SK-N-SH treated with all-trans-retinoic acid at 6 μM for 48 hours (cell line): ENCODE measurements around the gene UBXN11.

Source experiments
- ARNTL ChIP-seq: fragments of 450-650 bp; formaldehyde crosslinking; IDR thresholded peaks from 2 replicates; pipeline ENCODE4 v1.5.0; 2020; ENCODE audit warnings: low read depth, mild to moderate bottlenecking, moderate library complexity, borderline replicate concordance
- CREB5 ChIP-seq: fragments of 250-450 bp; sonication (Bioruptor Pico); IDR thresholded peaks from 2 replicates; pipeline ENCODE4 v1.5.1; 2020; ENCODE audit warnings: low read depth, mild to moderate bottlenecking, moderate library complexity
- PATZ1 ChIP-seq: fragments of 250-450 bp; sonication (Bioruptor Pico); IDR thresholded peaks from 2 replicates; pipeline ENCODE4 v1.8.0; 2020; ENCODE audit warnings: mild to moderate bottlenecking, moderate library complexity, borderline replicate concordance
- PPARA ChIP-seq: fragments of 250-450 bp; sonication (Bioruptor Pico); IDR thresholded peaks from 2 replicates; pipeline ENCODE4 v1.5.0; 2020; ENCODE audit warnings: mild to moderate bottlenecking, borderline replicate concordance
- TCF4 ChIP-seq: fragments of 250-450 bp; sonication (Bioruptor Pico); IDR thresholded peaks from 2 replicates; pipeline ENCODE4 v1.8.0; 2021; ENCODE audit warnings: mild to moderate bottlenecking, moderate library complexity, borderline replicate concordance
- ZFP3 ChIP-seq: fragments of 250-450 bp; sonication (Bioruptor Pico); IDR thresholded peaks from 2 replicates; pipeline ENCODE4 v1.5.0; 2020; ENCODE audit warnings: mild to moderate bottlenecking, moderate library complexity
- ZFP30 ChIP-seq: fragments of 450-650 bp; formaldehyde crosslinking; IDR thresholded peaks from 2 replicates; pipeline ENCODE4 v1.5.0; 2022; ENCODE audit warnings: mild to moderate bottlenecking, moderate library complexity

- no peak for TF ChIP-seq PPARA
- TF ChIP-seq TCF4 (CRISPR knock-in tag), result no peak
- no peak for TF ChIP-seq ZFP3 (CRISPR knock-in tag)
- TF ChIP-seq CREB5, result no peak
- TF ChIP-seq ZFP30 (CRISPR knock-in tag), result no peak
- TF ChIP-seq ARNTL (CRISPR knock-in tag), result no peak
- TF ChIP-seq PATZ1 (CRISPR knock-in tag), result no peak
Observed at GRCh38 chr1:26254404-26254803, 52.0 kb downstream of the UBXN11 start.
